Measurements from ENCODE around the gene UBE2D2. TPM values are rescaled to one million over a fixed set of nuclear protein-coding genes. Genes with fewer than 3 reads are reported as not detected.

Gene UBE2D2
- total and polyA plus RNA-seq, 2 of the 4 experiments (the other 2 are of a cell fraction): 26.9 to 35.7 TPM

- Histone ChIP-seq H2AFZ (replicated peaks; ENCODE audit: low read length, poor library complexity) (no peak overlapping the region), H2BK5ac (ENCODE audit: low read depth, low read length, poor library complexity, severe bottlenecking) (peak overlapping the region; percentile 88), H3K27ac (ENCODE audit: insufficient read depth, low read length) (peak overlapping the region; percentile 49; the same call in 1 of the 2 replicates), H4K91ac (ENCODE audit: insufficient read depth, low read depth, low read length) (peak overlapping the region; percentile 47; the same call in 1 of the 2 replicates), H4K5ac (ENCODE audit: low read depth, low read length) (no peak overlapping the region; the same call in 1 of the 2 replicates), H3K18ac (ENCODE audit: low read depth, low read length) (peak overlapping the region; percentile 43; the same call in 1 of the 2 replicates), H3K56ac (ENCODE audit: extremely low read depth, insufficient read depth, low read length) (peak overlapping the region; percentile 51; the same call in 1 of the 2 replicates), H2BK20ac (ENCODE audit: low read depth, low read length) (peak overlapping the region; percentile 58), H3K9ac (ENCODE audit: low read depth, low read length) (no peak overlapping the region), H3K4me3 (ENCODE audit: insufficient read depth, low read depth, low read length) (no peak overlapping the region), H3K14ac (replicated peaks; ENCODE audit: low read depth, low read length) (0 out of 2 replicates have a peak overlapping the region, but pooled peaks have one; percentile 69), H3K27me3 (ENCODE audit: control insufficient read depth, insufficient read depth, low read length) (no peaks in the 10 kb centered on the region), H3K79me1 (ENCODE audit: low read depth in 1 of 2, low read length in 2 of 2) (peaks cover 11 to 60% of the 10 kb centered on the region in 2 experiments), H3K4me1 (ENCODE audit: control insufficient read depth, insufficient read depth, low read length) (peaks cover 2% of the 10 kb centered on the region; the same call in 1 of the 2 replicates), H2BK15ac (ENCODE audit: low read depth, low read length) (0 out of 3 replicates have a peak overlapping the region, but pooled peaks have one; percentile 28), H3K9me3 (ENCODE audit: control insufficient read depth, insufficient read depth, low read length) (no peaks in the 10 kb centered on the region), H2AK5ac (ENCODE audit: low read depth, low read length) (no peak overlapping the region; the same call in 1 of the 2 replicates), H3K4me2 (ENCODE audit: low read depth, low read length) (peak overlapping the region; percentile 69; the same call in 1 of the 2 replicates), H2BK120ac (ENCODE audit: low read depth, low read length) (peak overlapping the region; percentile 62), H3K4ac (ENCODE audit: low read depth, low read length) (peak overlapping the region; percentile 79; the same call in 1 of the 2 replicates), H3K36me3 (ENCODE audit: control insufficient read depth, insufficient read depth, low read length) (peaks cover 2% of the 10 kb centered on the region; the same call in 1 of the 2 replicates), H3K23ac (ENCODE audit: low read depth, low read length) (peak overlapping the region; percentile 72; the same call in 1 of the 2 replicates), H4K8ac (ENCODE audit: low read depth in 2 of 2, low read length in 2 of 2) (peak overlapping the region; percentile 34 to 40; a peak in 2 of 4 replicates), H2AK9ac (replicated peaks; ENCODE audit: low read depth, low read length, poor library complexity) (no peak overlapping the region), H3K9me1 (ENCODE audit: insufficient read depth, low read length) (0 out of 2 replicates have a peak, but pooled peaks cover 2% of the 10 kb centered on the region), H4K20me1 (ENCODE audit: insufficient read depth, low read length) (peaks cover 30% of the 10 kb centered on the region)
- POLR2A ChIA-PET (ENCODE audit: unreplicated experiment): interaction anchor here (0.5 kb wide), 1 partner anchor 1220 kb away, joined by 3 read pairs; no protein-coding TSS in a partner anchor
- dilution Hi-C loops (cut with HindIII; ENCODE audit: low sequenced_read_pairs, unreplicated experiment): no loop called here
- in situ Hi-C loops (cut with MboI; ENCODE audit: low sequenced_read_pairs): no loop called here
- intact Hi-C loops (cut with micrococcal nuclease): no loop called here
- 0 out of 2 replicates have a peak, but pooled peaks have one; percentile 36 for TF ChIP-seq FOS (IDR thresholded peaks at IDR 0.05; ENCODE audit: low read depth, low read length)
- no peak for TF ChIP-seq CTCF (conservative IDR thresholded peaks at IDR 0.05; ENCODE audit: low read depth, low read length)
- DNase-seq (peak; percentile 69), ATAC-seq (ENCODE audit: low read depth) (peak; percentile 68)
- 0% methylated on average over 1 of the region's 3 CpGs; no CpG with 5 or more reads in 1 of the 2 experiments for WGBS, 2 experiments (ENCODE audit: extremely low coverage in 2 of 2, insufficient read length in 1 of 2)
- CTCF ChIA-PET: interaction anchor here (0.6 to 1.8 kb wide), 2 partner anchors 18 to 19 kb away, joined by 7 to 10 read pairs; no protein-coding TSS in a partner anchor
- no TSS peak for BruUV-seq (replicated peaks)
These were observed 32.7 kb downstream of the UBE2D2 start for GRCh38 chr5:139593716-139594319.
